Panc1 (cell line): ENCODE results near the gene LYRM4. TPM values are rescaled to one million over a fixed set of nuclear protein-coding genes. Genes with fewer than 3 reads are reported as not detected.

Experiments used
- ATAC-seq: fragments of 200-7000 bp; cut with Tn5 transposase; 2 replicates; pipeline ENCODE4 v1.9.1; 2020; ENCODE audit warnings: mild to moderate bottlenecking, moderate library complexity
- BruUV-seq: library from RNA; stranded (reverse); fragments of 400-500 nt; replicated peaks from 2 replicates; lab custom pipeline; 2021; lab: Mats Ljungman, UMichigan
- CTCF ChIA-PET: fragments of 300-600 bp; sonication (Branson Sonifier 250); formaldehyde crosslinking; loops from one replicate; lab custom pipeline; 2022; ENCODE audit warnings: antibody characterized with exemption; lab: Charles Lee
- POLR2A ChIA-PET: fragments of 300-600 bp; sonication (Branson Sonifier 250); formaldehyde crosslinking; loops from one replicate; lab custom pipeline; 2022; ENCODE audit warnings: antibody characterized with exemption; lab: Charles Lee
- DNase-seq: peaks from one replicate; pipeline ENCODE4 v3.0.0-alpha.2; 2010; ENCODE audit warnings: low read depth, low spot score
- H3K27ac ChIP-seq: 2 replicates; pipeline ENCODE4 v1.5.1; 2011; ENCODE audit warnings: mild to moderate bottlenecking, low read length, inconsistent platforms
- H3K27me3 ChIP-seq: fragments of 200-500 bp; sonication (Bioruptor generic); 2 replicates; pipeline ENCODE4 v1.6.0; 2014; ENCODE audit warnings: low read length, inconsistent platforms; ENCODE audit not compliant: control insufficient read depth, insufficient read depth
- H3K36me3 ChIP-seq: fragments of 200-500 bp; sonication (Bioruptor generic); 2 replicates; pipeline ENCODE4 v1.5.1; 2014; ENCODE audit warnings: inconsistent platforms, mild to moderate bottlenecking, low read length, moderate library complexity; ENCODE audit not compliant: control insufficient read depth, insufficient read depth
- H3K4me1 ChIP-seq: 2 replicates; pipeline ENCODE4 v1.5.1; 2011; ENCODE audit warnings: inconsistent platforms, mild to moderate bottlenecking, low read length, moderate library complexity; ENCODE audit not compliant: control insufficient read depth, insufficient read depth
- H3K4me3 ChIP-seq, 2 experiments: 2 replicates each; pipeline ENCODE4 v1.5.1; 2011 to 2012; ENCODE audit warnings: low read depth in 2 of 2, low read length in 2 of 2, mild to moderate bottlenecking in 2 of 2, inconsistent platforms in 1 of 2, moderate library complexity in 1 of 2
- H3K9me3 ChIP-seq: fragments of 200-500 bp; sonication (Bioruptor generic); 2 replicates; pipeline ENCODE4 v1.5.1; 2014; ENCODE audit warnings: low read depth, mild to moderate bottlenecking, inconsistent platforms, low read length, moderate library complexity; ENCODE audit not compliant: control insufficient read depth, insufficient read depth
- POLR2AphosphoS5 ChIP-seq: IDR thresholded peaks from 2 replicates; pipeline ENCODE4 v1.6.1; 2012; ENCODE audit warnings: mild to moderate bottlenecking, low read depth, low read length, moderate library complexity
- SIN3A ChIP-seq: IDR thresholded peaks from 2 replicates; pipeline ENCODE4 v1.6.1; 2012; ENCODE audit warnings: low read depth, mild to moderate bottlenecking, low read length, moderate library complexity, borderline replicate concordance; ENCODE audit not compliant: insufficient read depth
- TCF7L2 ChIP-seq: IDR thresholded peaks from 2 replicates; pipeline ENCODE4 v1.6.1; 2011; ENCODE audit warnings: mild to moderate bottlenecking, low read depth, low read length, inconsistent platforms
- in situ Hi-C: cut with HindIII; loops from 2 replicates; pipeline ENCODE4 v1.10.0; 2016; ENCODE audit warnings: low sequenced_read_pairs, low pct_unique_long_range_greater_than_20kb
- intact Hi-C: fragments of 100-400 bp; cut with micrococcal nuclease; formaldehyde crosslinking; loops from one replicate; pipeline ENCODE4 v1.10.0; 2022; ENCODE audit not compliant: unreplicated experiment
- total RNA-seq: library from RNA; stranded (reverse); gene quantifications from one replicate; pipeline ENCODE4 v1.2.1, GENCODE V29; 2021; ENCODE audit not compliant: unreplicated experiment
- TF ChIP-seq, protein P1 (sequence below): fragments of 450-650 bp; IDR thresholded peaks from 2 replicates; pipeline ENCODE4 v1.5.1; 2017; ENCODE audit warnings: mild to moderate bottlenecking
- TF ChIP-seq, protein P2 (sequence below), 2 experiments: IDR thresholded peaks; 2 replicates each; pipeline ENCODE4 v1.6.1; 2011 to 2012; ENCODE audit warnings: low read depth in 2 of 2, control low read depth in 1 of 2, low read length in 1 of 2, mild to moderate bottlenecking in 1 of 2, moderate library complexity in 1 of 2; ENCODE audit not compliant: insufficient read depth in 1 of 2

The LYRM4 gene
- total RNA-seq, 1 experiment from 2014 or later: 27.4 TPM

DNA sequence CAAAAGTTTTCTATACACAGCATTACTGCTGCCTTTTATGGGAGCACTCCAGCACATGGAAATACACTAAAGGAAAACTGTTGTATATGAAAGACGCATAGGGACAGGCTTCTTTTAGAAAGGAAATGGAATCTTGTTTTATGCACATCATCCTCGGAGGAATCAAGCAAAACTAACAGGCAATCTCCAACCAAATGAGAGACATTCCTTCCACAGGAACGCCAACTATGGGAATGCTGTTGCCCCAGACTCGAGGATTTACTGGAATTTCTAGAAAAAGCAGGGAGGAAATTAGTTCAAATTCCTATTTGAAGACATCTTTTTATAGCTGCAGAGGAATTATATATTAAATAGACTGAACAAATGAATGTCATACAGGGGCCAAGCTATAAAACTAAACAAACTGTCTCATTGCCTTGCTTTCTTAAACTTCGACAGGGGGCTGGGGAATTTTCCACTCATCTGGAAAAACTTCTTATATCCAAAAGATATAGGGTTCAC is 52.2 kb downstream of the LYRM4 start:
- BruUV-seq: no TSS peak
- DNase-seq (no peak), ATAC-seq (no peak)
- H3K27me3 ChIP-seq: no peaks in the 10 kb centered on the region
- CTCF ChIA-PET: no interaction called here
- intact Hi-C loops: no loop called here
- H3K36me3 ChIP-seq: no peaks in the 10 kb centered on the region; the same call in 1 of the 2 replicates
- H3K27ac ChIP-seq: no peak overlapping the region
- in situ Hi-C loops: no loop called here
- no peaks in the 10 kb centered on the region for H3K9me3 ChIP-seq
- no peaks in the 10 kb centered on the region for H3K4me1 ChIP-seq
- H3K4me3 ChIP-seq: no peak overlapping the region
- TF ChIP-seq, protein P1, sequence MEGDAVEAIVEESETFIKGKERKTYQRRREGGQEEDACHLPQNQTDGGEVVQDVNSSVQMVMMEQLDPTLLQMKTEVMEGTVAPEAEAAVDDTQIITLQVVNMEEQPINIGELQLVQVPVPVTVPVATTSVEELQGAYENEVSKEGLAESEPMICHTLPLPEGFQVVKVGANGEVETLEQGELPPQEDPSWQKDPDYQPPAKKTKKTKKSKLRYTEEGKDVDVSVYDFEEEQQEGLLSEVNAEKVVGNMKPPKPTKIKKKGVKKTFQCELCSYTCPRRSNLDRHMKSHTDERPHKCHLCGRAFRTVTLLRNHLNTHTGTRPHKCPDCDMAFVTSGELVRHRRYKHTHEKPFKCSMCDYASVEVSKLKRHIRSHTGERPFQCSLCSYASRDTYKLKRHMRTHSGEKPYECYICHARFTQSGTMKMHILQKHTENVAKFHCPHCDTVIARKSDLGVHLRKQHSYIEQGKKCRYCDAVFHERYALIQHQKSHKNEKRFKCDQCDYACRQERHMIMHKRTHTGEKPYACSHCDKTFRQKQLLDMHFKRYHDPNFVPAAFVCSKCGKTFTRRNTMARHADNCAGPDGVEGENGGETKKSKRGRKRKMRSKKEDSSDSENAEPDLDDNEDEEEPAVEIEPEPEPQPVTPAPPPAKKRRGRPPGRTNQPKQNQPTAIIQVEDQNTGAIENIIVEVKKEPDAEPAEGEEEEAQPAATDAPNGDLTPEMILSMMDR: no peak
- TF ChIP-seq SIN3A (no peak), POLR2AphosphoS5 (no peak), TCF7L2 (no peak)
- TF ChIP-seq, protein P2, sequence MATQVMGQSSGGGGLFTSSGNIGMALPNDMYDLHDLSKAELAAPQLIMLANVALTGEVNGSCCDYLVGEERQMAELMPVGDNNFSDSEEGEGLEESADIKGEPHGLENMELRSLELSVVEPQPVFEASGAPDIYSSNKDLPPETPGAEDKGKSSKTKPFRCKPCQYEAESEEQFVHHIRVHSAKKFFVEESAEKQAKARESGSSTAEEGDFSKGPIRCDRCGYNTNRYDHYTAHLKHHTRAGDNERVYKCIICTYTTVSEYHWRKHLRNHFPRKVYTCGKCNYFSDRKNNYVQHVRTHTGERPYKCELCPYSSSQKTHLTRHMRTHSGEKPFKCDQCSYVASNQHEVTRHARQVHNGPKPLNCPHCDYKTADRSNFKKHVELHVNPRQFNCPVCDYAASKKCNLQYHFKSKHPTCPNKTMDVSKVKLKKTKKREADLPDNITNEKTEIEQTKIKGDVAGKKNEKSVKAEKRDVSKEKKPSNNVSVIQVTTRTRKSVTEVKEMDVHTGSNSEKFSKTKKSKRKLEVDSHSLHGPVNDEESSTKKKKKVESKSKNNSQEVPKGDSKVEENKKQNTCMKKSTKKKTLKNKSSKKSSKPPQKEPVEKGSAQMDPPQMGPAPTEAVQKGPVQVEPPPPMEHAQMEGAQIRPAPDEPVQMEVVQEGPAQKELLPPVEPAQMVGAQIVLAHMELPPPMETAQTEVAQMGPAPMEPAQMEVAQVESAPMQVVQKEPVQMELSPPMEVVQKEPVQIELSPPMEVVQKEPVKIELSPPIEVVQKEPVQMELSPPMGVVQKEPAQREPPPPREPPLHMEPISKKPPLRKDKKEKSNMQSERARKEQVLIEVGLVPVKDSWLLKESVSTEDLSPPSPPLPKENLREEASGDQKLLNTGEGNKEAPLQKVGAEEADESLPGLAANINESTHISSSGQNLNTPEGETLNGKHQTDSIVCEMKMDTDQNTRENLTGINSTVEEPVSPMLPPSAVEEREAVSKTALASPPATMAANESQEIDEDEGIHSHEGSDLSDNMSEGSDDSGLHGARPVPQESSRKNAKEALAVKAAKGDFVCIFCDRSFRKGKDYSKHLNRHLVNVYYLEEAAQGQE (IDR thresholded peaks at IDR 0.05; ENCODE audit: insufficient read depth in 1 of 2, low read depth in 2 of 2, low read length in 1 of 2): no peak
- POLR2A ChIA-PET: no interaction called here

DNA sequence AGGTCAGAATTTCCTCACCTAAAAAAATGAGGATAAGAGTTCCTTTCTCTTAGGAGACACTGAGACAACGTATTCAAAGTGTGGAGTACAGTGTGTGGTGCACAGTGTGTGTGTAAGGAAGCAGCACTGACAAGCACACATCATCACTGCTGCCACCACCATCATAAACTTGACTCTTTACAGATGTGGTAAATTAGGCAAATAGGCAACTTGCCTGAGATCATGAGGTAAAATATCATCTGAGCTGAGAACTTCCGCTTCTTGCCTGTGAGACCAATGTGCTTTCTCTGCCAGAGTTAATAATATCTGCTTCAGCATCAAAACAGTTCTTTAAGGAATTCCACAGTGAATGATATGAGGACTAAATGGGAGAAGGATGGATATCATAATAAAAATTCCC is 52.7 kb downstream of the LYRM4 start:
- BruUV-seq: no TSS peak
- no peak overlapping the region for H3K4me3 ChIP-seq
- H3K36me3 ChIP-seq: no peaks in the 10 kb centered on the region; the same call in 1 of the 2 replicates
- no peak for ATAC-seq
- H3K27ac ChIP-seq: no peak overlapping the region
- CTCF ChIA-PET: no interaction called here
- in situ Hi-C loops (no loop called here), intact Hi-C loops (no loop called here)
- no peaks in the 10 kb centered on the region for H3K27me3 ChIP-seq
- H3K4me1 ChIP-seq: no peaks in the 10 kb centered on the region
- no peaks in the 10 kb centered on the region for H3K9me3 ChIP-seq
- DNase-seq: no peak
- POLR2A ChIA-PET: no interaction called here
- TF ChIP-seq TCF7L2 (no peak), POLR2AphosphoS5 (no peak)
- TF ChIP-seq, protein P2 (IDR thresholded peaks at IDR 0.05; ENCODE audit: insufficient read depth in 1 of 2, low read depth in 2 of 2, low read length in 1 of 2): no peak
- TF ChIP-seq, protein P1: no peak
